DMS53 (cell line): Measurements from ENCODE around the gene EXOC8.
A peak's percentile ranks its signal among the peaks of the same experiment; 100 is the strongest.
"Not testable (repeated sequence)": the region's sequence is repeated elsewhere in the genome, so short reads cannot be mapped to it uniquely, and the experiment has no call there.

Experiments
- DNase-seq: peaks from one replicate; lab custom pipeline; 2025; lab: John Stamatoyannopoulos, UW

EXOC8 gene

DNA sequence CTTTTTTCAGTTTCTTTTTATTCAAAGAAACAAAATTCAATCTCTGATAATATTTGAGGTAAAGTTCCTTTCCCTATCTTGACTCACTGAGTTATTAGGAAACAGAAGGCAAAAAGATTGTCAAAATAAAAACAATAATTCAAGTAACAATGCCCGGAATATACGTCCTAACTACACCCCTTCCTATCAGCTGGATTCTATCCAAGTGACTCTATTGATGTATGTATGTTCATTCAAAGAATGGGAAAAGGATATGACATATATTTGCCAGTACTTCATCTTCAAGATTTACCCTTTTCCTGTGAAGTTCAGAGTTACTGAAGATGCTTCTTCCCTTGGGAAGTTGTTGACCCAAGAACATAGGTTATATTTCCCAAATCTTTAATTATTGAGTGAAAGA is 14.2 kb upstream of the EXOC8 start:
- no peak for DNase-seq

DNA sequence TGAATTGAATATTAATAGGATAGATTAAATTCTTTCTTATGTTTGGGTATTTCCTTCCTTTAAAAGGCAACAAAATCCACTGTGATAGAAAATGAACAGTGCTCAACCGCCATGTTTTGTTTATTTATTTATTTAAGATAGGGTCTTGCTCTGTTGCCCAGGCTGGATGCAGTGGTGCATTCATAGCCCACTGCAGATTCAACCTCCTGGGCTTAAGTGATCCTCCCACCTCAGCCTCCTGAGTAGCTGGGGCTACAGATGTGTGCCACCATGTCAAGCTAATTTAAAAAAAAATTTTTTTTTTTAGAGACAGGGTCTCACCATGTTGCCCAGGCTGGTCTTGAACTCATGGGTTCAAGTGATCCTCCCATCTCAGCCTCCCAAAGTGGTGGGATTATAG is 11.2 kb upstream of the EXOC8 start:
- not testable (repeated sequence) for DNase-seq

DNA sequence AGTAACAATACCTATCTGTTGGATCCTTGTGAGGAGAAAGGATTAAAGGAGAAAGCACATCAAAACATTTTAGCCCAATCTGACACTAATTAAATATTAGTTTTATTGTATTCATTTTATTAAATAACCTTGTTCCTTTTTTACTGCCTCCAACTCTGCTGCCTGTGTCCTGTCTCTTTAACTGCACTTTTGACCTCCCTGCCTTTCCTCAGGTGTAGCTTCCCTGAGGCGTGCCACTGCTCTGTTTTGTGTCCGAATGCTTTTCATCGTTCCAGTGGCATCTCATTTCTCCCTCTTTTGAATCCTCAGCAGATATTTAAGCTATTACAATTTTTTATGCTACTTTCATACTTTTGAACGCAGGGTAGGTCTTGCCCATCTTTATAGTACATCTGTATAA is 10.8 kb upstream of the EXOC8 start:
- no peak for DNase-seq

DNA sequence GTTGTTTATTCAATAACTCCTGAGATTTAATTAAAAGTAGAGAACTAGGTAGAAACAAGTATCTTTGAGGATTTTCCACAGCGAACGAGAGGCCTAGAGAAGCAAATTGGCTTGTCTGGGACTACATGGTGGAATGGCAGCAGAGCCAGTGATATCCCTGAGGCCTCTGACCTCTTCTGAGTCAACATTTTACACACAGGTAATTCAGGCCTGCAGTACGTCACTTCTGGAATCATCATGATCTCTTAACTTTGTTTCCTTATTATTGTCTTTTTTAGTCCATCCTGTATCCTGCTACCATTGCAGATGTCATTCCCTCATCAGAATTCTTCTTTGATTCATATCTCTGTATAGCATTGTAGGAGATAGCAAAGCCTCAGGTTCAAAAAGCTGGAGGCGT is 10.3 kb upstream of the EXOC8 start:
- no peak for DNase-seq

DNA sequence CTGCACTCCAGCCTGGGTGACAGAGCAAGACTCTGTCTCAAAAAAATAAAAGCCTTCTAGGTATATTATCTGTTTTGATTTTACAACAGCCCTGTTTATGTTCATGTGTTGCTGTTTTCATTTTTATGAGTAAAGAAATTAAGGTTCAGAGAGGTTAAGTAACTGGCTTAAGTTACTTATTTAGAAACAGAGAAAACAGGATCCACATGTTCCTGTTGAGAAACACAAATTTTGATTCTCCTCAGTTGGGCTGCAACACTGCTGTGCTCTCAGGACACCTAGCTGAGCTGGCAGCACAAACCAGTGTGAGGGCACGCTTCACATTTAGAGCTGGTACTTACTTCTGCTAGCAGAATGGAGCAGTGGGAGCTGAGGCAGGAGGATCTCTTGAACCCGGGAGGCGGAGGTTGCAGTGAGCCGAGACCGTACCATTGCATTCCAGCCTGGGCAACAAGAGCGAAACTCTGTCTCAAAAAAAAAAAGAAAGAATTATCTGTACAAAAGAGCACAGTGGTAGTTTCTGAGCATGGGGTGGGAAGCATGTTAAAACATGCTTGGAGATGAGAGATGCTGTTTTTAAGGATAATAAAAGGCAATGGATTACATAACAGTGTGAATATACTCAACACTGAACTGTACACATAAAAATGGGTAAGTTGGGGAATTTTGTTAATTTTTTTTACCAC is 2.8 kb upstream of the EXOC8 start:
- DNase-seq: no peak

DNA sequence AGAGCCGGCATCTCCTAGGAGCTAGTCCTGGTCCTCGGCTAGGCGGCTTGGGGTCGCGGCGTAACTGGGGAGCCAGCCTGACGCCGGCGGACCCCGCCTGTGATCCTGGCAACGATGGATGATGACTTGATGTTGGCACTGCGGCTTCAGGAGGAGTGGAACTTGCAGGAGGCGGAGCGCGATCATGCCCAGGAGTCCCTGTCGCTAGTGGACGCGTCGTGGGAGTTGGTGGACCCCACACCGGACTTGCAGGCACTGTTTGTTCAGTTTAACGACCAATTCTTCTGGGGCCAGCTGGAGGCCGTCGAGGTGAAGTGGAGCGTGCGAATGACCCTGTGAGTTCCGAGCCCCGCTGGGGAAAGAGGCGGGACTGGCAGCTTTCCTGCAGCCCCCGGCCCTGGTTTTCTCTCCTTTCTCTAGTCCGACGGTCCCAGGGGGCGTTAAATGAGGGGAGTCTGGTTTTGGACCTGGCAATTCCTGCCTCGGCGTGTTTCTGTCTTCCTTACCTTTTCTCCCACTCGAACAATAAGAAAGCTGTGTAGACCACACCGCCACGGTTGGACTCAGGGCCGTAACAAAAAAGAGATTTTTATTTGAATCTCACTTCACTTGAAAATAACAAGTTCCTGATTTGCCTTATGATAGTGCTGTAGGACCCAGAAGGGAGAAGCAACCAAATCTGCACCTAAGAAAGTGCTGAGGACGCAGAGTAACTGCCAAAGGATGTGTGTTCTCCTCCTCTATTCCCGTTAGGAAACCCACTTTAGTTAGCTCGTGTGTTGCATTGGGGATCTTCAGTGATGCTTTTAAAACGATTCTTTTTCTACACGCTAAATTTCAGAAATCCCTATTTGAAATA is 847 bp upstream of the EXOC8 start, which contains the start of gene SPRTN:
Gene SPRTN (plus strand): TSS at position 24 of the 859 bp plus-strand sequence. CDS start 91 bp downstream, at position 115.
- DNase-seq: no peak

DNA sequence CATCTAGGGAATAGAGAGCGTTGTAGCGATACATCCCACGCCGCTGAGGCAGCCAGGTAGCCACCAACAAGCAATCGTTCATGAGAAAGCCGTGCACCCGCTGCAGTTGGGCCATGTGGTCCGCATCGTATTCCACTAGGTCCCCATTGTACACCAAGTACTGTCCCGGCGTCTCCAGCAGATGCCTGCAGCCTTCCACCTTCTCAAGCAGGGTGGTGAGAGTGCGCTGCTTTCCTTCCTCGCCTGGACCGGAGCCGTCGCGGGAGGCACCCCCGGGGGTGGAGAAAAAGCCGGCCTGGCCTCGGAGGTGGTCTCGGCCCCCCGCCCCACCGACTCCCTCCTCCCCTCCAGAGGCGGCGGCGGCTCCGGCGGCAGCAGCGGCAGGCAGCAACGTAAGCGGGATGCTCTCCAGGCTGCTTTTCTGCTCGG is 595 bp downstream of the EXOC8 start:
- peak; percentile 65 for DNase-seq

DNA sequence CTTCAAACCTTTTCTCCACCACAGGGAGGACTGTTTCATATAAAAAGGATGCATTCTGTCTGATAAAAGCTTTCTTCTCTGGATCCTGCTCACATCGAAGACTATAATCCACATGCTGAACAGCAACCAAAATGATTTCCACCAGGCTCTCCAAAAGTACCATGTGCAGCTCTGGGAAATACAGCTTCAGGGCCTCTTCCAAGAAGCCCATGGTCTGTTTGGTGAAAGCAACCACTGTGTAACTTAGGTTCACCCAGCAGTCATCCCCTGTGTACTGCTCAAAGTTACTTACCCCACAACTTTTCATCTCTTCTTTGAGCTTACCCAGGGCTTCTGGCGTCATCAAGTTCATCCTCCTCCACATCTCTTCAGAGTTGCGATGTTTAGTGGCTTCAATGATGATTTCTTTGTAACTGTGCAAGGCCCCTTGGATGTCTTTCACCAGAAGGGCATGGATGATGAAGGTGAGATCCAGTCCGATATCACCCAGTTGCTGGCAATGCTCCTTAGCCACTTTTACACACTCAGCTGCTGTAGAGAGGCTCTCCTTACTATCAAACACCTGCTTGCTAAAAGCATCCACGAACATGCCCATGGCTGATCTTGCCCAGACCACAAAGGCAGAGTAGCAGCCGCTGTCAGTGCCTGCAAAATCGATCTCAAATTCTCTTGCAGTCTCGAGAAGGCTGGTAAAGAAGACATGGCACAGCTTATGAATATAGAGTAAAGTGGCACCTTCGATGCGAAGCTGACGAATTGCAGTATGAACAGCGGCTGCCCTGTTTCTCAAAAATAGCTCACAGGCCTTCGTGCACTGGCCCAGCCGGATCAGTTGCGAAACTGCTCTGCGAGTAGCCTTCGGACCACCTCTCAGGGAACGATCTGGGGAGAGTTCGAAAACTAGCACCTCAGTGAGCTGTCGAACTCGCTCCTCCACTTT is 1.7 kb downstream of the EXOC8 start:
- peak; percentile 37 for DNase-seq

DNA sequence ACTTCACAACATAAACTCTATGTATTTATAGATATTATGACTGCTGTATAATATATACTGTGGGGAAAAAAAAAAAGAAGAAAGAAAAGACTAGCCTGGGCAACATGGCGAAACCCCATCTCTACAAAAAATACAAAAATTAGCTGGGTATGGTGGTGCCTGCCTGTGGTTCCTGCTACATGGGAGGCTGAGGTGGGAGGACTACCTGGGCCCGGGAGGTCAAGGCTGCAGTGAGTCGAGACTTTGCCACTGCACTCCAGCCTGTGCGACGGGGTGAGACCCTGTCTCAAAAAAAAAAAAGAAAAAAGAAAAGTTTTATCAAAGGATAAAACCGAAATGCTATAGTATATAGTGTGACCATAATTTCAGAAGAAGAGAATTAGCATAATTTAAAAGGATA is 2.7 kb downstream of the EXOC8 start:
- no peak for DNase-seq

DNA sequence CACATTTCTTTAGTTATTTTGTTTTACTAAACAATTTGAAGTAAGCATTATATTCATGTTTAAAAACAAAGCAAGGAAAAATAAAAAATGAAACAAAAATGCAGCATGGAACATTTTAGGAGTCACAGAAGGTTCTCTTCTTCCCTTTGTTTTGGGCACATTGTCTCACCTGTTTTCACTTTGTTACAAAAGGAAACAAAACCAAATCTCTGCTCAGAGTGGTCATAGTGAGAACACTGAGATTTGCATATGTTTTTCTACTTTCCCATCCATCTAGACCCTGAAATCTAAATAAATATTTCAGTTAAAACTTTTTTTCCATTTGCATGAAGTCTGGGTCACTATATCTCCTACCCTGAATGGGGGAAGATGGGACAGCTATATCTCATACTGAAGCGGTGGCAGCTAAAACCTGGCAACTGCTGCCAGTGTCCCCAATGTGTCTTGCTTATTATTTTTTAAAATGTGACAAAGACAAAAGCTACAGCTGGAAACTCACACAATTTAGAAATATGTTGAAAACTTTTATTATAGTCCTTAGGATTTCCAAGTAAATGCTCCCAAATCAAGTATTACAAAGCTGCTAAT is 3.5 kb downstream of the EXOC8 start:
- no peak for DNase-seq

DNA sequence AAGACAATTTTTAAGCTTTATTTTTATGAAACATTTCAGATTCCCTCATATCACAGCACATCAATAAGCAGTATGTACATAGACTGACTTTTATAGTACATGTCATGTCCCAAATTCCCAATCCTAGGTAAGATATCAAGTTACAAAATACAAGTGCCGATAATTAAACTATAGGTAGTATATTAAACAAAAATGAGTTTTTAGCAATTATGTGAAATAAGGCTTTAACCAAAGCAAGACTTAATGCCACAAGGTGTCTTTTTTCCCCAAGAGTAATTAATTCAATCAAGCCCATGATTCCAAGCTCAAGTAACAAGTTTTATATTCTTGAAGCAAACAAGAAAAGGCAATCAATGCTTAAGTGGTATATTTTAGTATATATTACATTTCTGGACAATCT is 4.9 kb downstream of the EXOC8 start:
- DNase-seq: no peak

DNA sequence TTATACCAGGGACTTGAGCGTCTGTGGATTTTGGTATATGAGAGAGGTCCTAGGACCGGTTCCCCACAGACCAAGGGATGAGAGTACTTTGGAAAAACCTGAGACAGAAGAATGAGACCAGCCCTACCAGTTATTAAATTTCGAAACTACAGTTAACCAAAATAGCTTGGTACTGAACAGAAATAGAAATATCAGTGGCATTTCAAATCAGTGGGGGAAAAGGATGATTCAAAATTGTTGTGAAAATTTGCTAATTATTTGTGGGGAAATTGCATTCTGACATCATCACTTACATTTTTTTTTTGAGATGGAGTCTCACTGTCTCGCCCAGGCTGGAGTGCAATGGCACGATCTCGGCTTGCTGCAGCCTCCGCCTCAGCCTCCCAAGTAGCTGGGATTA is 8.2 kb downstream of the EXOC8 start:
- no peak for DNase-seq

DNA sequence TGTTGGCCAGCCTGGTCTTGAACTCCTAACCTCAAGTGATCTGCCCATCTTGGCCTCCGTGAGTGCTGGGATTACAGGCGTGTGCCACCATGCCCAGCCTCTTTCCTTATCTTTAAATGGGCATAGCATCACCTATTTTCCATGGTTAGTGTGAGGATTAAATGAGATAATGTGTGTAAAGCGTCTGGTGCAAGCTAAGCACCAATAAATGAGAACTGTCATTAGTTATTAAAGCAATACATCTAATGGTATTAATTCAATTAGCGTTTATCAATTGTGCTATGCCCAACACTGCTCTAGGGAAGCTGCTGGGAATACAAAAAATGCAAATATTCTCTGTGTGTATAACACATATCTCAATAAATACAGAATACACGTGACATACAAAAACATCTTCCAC is 10.0 kb downstream of the EXOC8 start:
- no peak for DNase-seq

DNA sequence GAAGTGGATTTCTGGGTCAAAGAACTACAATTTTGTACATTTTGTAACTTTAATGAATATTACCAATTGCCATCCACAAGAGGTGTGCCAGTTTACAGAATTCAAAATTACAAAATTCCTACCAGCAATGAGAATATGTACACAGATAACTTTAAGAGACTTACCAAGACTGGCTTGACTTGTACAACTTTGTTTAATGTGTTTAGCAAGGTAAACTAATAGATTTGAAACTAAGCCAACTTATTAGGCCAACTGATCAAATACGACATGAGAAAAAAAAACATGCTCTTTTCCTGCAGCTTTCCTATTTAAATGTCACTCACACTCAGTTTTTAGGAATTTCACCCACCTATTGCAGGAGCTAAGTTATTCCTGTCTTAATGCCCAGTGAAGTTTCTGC is 11.4 kb downstream of the EXOC8 start:
- DNase-seq: no peak

DNA sequence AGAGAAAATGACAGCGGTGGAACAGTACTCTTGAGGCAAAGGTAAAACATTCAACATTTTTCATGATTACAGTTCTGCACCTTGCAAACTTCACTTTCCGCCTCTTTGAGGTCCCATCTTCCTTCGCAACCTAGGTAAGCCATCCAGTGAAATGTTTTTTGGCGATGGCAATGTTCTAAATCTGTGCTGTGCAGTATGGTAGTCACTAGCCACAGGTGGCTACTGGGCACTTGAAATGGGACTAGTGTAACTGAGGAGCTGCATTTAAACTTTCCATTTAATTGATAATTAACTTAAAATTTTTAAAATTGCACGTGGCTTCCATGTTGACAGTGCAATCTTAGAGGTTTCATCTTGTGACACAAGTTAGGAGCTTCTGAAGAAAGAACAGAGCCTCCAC is 13.0 kb downstream of the EXOC8 start:
- no peak for DNase-seq

DNA sequence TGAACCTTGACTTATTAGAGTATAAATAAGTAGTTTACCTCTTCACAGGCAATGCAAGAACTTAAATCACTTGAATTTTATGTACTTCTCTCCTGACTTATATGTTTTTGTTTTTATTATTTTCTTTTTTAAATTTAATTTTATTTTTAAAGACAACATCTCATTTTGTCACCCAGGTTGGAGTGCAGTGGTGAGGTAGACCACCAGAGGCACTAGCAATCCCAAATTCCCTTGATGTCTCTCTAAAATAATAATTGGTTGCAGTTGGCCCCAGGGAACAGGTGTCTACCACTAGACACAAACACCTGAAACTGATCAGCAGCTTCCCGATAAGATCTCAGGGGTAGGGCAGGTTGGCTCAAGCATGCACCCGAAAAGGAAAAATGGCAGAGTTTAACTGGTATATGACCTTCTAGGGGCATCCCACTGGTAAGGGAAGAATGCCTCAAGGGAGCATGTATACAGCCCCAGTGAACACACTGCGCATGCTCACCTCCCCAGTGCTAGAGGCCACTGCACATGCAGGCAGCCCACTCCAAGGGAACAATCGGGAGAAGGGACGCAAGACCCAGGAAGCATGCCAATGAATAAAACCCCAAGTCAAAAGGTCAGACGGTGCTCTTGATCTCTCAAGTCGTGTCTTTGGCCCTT is 14.6 kb downstream of the EXOC8 start:
- DNase-seq: no peak

DNA sequence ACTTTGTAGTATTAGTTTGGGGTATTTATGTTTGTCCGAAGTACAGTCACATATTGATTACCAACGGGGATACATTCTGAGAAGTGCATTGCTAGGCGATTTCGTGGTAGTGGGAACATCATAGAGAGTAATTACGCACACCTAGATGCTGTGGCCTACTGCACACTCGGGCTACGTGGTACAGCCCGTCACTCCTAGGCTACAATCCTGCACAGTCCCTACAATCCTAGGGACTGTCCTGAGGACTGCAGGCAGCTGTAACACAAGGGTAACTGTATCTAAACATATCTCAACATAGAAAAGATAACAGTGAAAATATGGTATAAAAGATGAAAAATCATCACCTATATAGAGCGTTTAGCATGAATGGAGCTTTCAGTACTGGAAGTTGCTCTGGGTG is 18.6 kb downstream of the EXOC8 start:
- DNase-seq: no peak

DNA sequence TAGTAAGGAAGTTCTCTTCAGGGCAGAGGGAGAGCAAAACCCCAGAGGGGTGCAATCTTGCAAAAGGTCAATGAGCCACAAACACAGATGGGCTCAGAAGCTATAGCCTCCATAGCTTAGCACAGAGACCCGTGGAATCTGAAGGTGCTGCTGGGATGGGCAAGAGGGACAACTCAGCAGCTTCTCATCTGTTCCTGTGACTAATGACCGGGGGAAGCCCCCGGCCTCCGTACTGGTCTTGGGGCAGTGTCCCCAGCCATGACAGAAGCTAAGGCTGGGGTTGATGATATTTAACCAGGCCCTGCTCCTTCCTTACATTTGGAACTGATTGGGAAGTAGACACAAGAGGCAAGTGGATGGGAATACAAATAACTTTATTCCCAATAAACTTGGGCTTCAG is 19.1 kb downstream of the EXOC8 start:
- no peak for DNase-seq

DNA sequence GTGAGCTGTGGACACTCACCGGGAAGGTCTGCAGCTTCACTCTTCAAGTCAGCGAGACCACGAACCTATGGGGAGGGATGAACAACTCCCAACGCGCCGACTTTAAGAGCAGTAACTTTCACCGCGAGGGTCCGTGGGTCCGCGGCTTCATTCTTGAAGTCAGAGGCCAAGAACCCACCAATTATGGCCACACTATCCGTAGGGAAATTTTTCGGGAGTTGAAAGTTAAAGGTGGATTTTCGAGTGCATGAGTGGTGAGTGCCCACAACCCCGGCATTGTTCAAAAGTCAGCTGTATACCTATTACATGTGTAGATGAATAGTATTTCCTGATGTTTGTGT is 19.7 kb downstream of the EXOC8 start:
- DNase-seq: no peak

DNA sequence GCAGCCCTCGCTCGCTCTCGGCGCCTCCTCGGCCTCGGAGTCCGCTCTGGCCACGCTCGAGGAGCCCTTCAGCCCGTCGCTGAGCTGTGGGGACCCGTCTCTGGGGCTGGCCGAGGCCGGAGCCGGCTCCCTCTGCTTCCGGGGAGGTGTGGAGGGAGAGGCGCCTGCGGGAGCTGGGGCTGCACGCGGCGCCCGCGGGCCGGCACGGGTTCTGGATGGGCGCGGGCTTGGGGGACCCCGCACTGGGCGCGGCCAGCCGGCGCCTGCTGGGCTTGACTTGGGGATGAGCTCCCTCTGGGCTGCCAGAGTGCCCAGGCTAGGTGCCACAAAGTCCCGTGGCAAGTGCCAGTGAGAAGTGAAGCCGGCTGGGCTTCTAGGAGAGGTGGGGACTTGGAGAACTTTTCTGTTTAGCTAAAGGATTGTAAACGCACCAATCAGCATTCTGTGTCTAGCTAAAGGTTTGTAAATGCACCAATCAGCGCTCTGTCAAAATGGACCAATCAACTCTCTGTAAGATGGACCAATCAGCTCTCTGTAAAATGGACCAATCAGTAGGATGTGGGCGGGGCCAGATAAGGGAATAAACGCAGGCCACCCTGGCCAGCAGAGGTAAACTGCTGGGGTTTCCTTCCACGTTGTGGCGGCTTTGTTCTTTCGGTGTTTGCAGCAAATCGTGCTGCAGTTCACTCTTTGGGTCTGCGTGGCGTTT is 20.2 kb downstream of the EXOC8 start:
- DNase-seq: no peak

DNA sequence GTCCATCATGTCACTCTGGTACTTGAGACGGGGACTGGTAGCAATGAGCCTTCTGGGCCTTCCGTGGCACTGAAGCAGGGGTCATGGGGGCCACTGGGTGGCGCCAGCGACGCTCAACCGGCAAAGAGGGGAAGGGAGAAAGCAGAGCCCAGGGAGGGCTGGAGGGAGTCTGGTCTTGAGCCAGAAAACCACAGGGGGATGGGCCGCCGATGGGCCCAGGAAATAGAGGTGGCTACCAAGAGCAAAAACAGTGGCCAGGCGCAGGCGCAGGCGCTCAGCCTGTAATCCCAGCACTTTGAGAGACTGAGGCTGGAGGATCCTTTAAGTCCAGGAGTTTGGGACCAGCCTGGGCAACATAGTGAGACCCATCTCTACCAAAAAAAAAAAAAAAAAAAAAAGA is 21.8 kb downstream of the EXOC8 start:
- peak; percentile 61 for DNase-seq
